Mucosa of descending colon (tissue), 3 donors: ENCODE results near the gene AFM. TPM values are rescaled to one million over a fixed set of nuclear protein-coding genes. Genes with fewer than 3 reads are reported as not detected.

Source experiments
- ATAC-seq: fragments of 200-7000 bp; cut with Tn5 transposase; one replicate; pipeline ENCODE4 v1.9.1; 2020; ENCODE audit warnings: mild to moderate bottlenecking, moderate library complexity
- DNase-seq, 3 donors: peaks; one replicate each; pipeline ENCODE4 v3.0.0-alpha.2; 2020
- H3K36me3 ChIP-seq: fragments of 200-600 bp; one replicate; pipeline ENCODE4 v1.8.0; 2021; ENCODE audit warnings: low read depth, mild to moderate bottlenecking
- H3K4me1 ChIP-seq: fragments of 200-600 bp; one replicate; pipeline ENCODE4 v1.8.0; 2021; ENCODE audit warnings: low read depth, mild to moderate bottlenecking
- H3K4me3 ChIP-seq: fragments of 200-600 bp; one replicate; pipeline ENCODE4 v1.8.0; 2021; ENCODE audit warnings: mild to moderate bottlenecking
- H3K9me3 ChIP-seq: fragments of 200-600 bp; one replicate; pipeline ENCODE4 v1.8.0; 2021; ENCODE audit warnings: mild to moderate bottlenecking
- CTCF ChIP-seq: fragments of 200-600 bp; IDR thresholded peaks from one replicate; pipeline ENCODE4 v1.8.0; 2022; ENCODE audit warnings: antibody characterized with exemption, mild to moderate bottlenecking
- intact Hi-C, 2 donors: fragments of 100-400 bp; cut with DNase I in 1 of 2; cut with micrococcal nuclease in 1 of 2; formaldehyde crosslinking; loops; one replicate each; pipeline versions ENCODE4 v1.11.0 to v1.11.1; 2022; cut with DNase I, micrococcal nuclease
- total RNA-seq, 3 donors: library from RNA; stranded (reverse); fragmentation: NEBNext Ultra II Directional in 2 of 3; extraction: Animal tissue kit (Norgen Biotek cat#: 25700) in 2 of 3; gene quantifications; one replicate each; pipeline versions ENCODE4 v1.2.1 to v1.2.4, GENCODE V29; 2021 to 2023
- donor health status: DM: no; HTN: no; CAD: no; lungs with moderate emphysema.
- donor health status: DM: no; HTN: no; CAD: no.
- donor health status: DM: no; HTN: yes; CAD: no.

The AFM gene
- total RNA-seq, 3 donors from 2014 or later, result not detected

GRCh38 chr4:73487233-73487632, 5.7 kb downstream of the AFM start:
- no peaks in the 10 kb centered on the region for H3K4me1 ChIP-seq
- no peak for TF ChIP-seq CTCF
- no peak overlapping the region for H3K4me3 ChIP-seq
- ATAC-seq (no peak), DNase-seq (no peak)
- H3K36me3 ChIP-seq, result no peaks in the 10 kb centered on the region
- intact Hi-C loops, result no loop called here
- no peaks in the 10 kb centered on the region for H3K9me3 ChIP-seq

- no peak for TF ChIP-seq CTCF
- Histone ChIP-seq H3K4me3 (no peak overlapping the region), H3K36me3 (no peaks in the 10 kb centered on the region), H3K4me1 (no peaks in the 10 kb centered on the region), H3K9me3 (no peaks in the 10 kb centered on the region)
- DNase-seq (no peak), ATAC-seq (peak; percentile 79)
- intact Hi-C loops, result no loop called here
These were observed 18.6 kb downstream of the AFM start for GRCh38 chr4:73499996-73500765.

- DNase-seq (no peak), ATAC-seq (no peak)
- intact Hi-C loops, result no loop called here
- no peak for TF ChIP-seq CTCF
- Histone ChIP-seq H3K36me3 (no peaks in the 10 kb centered on the region), H3K9me3 (no peaks in the 10 kb centered on the region), H3K4me1 (no peaks in the 10 kb centered on the region), H3K4me3 (no peak overlapping the region)
These were observed 20.2 kb downstream of the AFM start for GRCh38 chr4:73501664-73502265.

GRCh38 chr4:73505567-73505966, 24.0 kb downstream of the AFM start:
- DNase-seq, result no peak
- ATAC-seq, result no peak
- TF ChIP-seq CTCF, result no peak
- intact Hi-C loops, result no loop called here
- Histone ChIP-seq H3K36me3 (no peaks in the 10 kb centered on the region), H3K4me3 (no peak overlapping the region), H3K9me3 (no peaks in the 10 kb centered on the region), H3K4me1 (no peaks in the 10 kb centered on the region)

- Histone ChIP-seq H3K4me1 (no peaks in the 10 kb centered on the region), H3K4me3 (no peak overlapping the region), H3K9me3 (no peaks in the 10 kb centered on the region), H3K36me3 (no peaks in the 10 kb centered on the region)
- intact Hi-C loops, result no loop called here
- TF ChIP-seq CTCF, result no peak
- DNase-seq (no peak), ATAC-seq (peak; percentile 35)
These were observed 26.0 kb downstream of the AFM start for GRCh38 chr4:73507541-73507940.
